GM18499 (cell line): ENCODE measurements around the gene ASB6.

Experiments
- ATAC-seq: cut with Tn5 transposase; IDR thresholded peaks from one replicate; pipeline ENCODE4 v1.9.1; 2021; ENCODE audit warnings: moderate number of reproducible peaks; ENCODE audit not compliant: insufficient read depth, unreplicated experiment

ASB6 gene

GRCh38 chr9:129610473-129611306 lies 31.3 kb downstream of the ASB6 start:
- no peak for ATAC-seq

GRCh38 chr9:129610213-129610472 lies 31.8 kb downstream of the ASB6 start:
- no peak for ATAC-seq

GRCh38 chr9:129609486-129610212 lies 32.3 kb downstream of the ASB6 start:
- no peak for ATAC-seq

GRCh38 chr9:129608561-129609481 lies 33.1 kb downstream of the ASB6 start:
- ATAC-seq = no peak

GRCh38 chr9:129607027-129607387 lies 34.9 kb downstream of the ASB6 start:
- ATAC-seq = no peak

- no peak for ATAC-seq
Measured at GRCh38 chr9:129606161-129607026, 35.6 kb downstream of the ASB6 start.

- ATAC-seq = no peak
Measured at GRCh38 chr9:129604766-129605163, 37.2 kb downstream of the ASB6 start.

GRCh38 chr9:129604056-129604765 lies 37.7 kb downstream of the ASB6 start:
- no peak for ATAC-seq

- no peak for ATAC-seq
Measured at GRCh38 chr9:129602598-129603415, 39.1 kb downstream of the ASB6 start.

- no peak for ATAC-seq
Measured at GRCh38 chr9:129601082-129601674, 40.8 kb downstream of the ASB6 start.

GRCh38 chr9:129598089-129598596 lies 43.8 kb downstream of the ASB6 start:
- no peak for ATAC-seq

- no peak for ATAC-seq
Measured at GRCh38 chr9:129597355-129598088, 44.4 kb downstream of the ASB6 start.

- no peak for ATAC-seq
Measured at GRCh38 chr9:129596541-129597331, 45.2 kb downstream of the ASB6 start.

GRCh38 chr9:129595903-129596540 lies 45.9 kb downstream of the ASB6 start:
- ATAC-seq = no peak

GRCh38 chr9:129595311-129595741 lies 46.6 kb downstream of the ASB6 start:
- ATAC-seq = no peak

- no peak for ATAC-seq
Measured at GRCh38 chr9:129594632-129595031, 47.3 kb downstream of the ASB6 start.
